NCI-H82 (cell line): Measurements from ENCODE around the gene SPRR2G.
"Not testable (repeated sequence)": the region's sequence is repeated elsewhere in the genome, so short reads cannot be mapped to it uniquely, and the experiment has no call there.

Experiments
- DNase-seq: peaks from one replicate; lab custom pipeline; 2025; lab: John Stamatoyannopoulos, UW

Gene SPRR2G

GRCh38 chr1:153113416-153113815 is 37.3 kb downstream of the SPRR2G start, which contains the start of gene SPRR2F:
SPRR2F (minus strand) TSS chr1:153113516; CDS start chr1:153112733, 783 bp downstream.
- DNase-seq: no peak

GRCh38 chr1:153112454-153112853 is 38.2 kb downstream of the SPRR2G start:
- not testable (repeated sequence) for DNase-seq

DNA sequence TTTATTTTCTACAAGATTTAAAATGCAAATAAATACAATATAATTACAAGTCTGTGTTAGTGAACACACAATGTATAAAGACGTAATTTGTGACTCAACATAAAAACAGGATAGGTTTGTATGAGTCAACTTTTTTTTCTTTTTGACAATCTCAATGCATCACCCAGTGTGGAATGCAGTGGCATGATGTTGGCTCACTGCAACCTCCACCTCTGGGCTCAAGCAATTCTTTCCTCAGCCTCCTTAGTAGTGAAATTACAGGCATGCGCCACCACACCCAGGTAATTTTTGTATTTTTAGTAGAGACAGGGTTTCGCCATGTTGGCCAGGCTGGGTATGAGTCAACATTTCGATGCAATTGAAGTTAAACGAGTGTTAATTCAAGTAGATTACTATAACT is 50.4 kb downstream of the SPRR2G start:
- no peak for DNase-seq
